ENCODE measurements around the gene DENND5A. TPM values are rescaled to one million over a fixed set of nuclear protein-coding genes. Genes with fewer than 3 reads are reported as not detected.
"Not testable (repeated sequence)": the region's sequence is repeated elsewhere in the genome, so short reads cannot be mapped to it uniquely, and the experiment has no call there.

DENND5A gene
- total RNA-seq, 2 donors from 2014 or later = 7.0 to 24.8 TPM

- intact Hi-C loops (cut with DNase I) = no loop called here
- no peak for DNase-seq
- no peaks in the 10 kb centered on the region for H3K36me3 ChIP-seq
These were observed 94.7 kb downstream of the DENND5A start for GRCh38 chr11:9170450-9170849.

DNA sequence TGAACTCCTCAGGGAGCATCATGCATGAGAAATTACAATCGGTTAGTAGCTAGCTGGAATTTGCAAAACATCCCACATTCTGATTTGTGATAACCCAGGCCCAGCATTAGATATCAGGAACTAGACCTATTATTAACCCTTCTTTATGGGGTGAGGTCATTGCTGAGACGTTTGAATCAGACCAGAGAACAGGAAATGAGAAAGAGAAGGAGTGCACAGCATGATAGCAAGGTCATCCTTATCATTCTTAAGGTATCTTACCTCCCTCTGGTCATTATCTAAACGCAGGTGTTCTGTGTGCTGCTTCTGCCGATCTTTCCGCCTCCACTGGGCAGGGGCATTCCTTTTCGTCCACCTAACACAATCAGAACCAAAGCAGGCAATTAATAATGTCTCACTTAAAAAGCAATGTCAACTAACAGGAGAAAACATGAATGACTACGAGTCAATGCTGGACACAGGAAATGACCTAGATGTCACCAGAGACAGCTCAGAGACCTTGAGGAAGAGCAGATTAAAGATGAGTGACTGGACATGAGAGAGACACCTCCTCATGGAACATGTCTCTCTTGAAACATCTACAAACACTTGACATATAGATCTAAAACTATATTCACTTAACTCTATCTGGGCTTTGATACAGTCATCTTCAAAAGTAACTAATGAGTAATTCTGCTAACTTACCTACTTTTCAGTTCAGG lies 95.4 kb downstream of the DENND5A start:
- Histone ChIP-seq H3K4me1 (no peaks in the 10 kb centered on the region), H3K9ac (ENCODE audit: low read depth in 2 of 2, low read length in 2 of 2) (no peak overlapping the region), H3K9me3 (no peaks in the 10 kb centered on the region), H3K36me3 (no peaks in the 10 kb centered on the region), H3K27me3 (no peaks in the 10 kb centered on the region), H3K27ac (no peak overlapping the region), H3K4me3 (no peak overlapping the region)
- no peak for DNase-seq
- intact Hi-C loops (cut with DNase I) = no loop called here
- TF ChIP-seq, protein P1, sequence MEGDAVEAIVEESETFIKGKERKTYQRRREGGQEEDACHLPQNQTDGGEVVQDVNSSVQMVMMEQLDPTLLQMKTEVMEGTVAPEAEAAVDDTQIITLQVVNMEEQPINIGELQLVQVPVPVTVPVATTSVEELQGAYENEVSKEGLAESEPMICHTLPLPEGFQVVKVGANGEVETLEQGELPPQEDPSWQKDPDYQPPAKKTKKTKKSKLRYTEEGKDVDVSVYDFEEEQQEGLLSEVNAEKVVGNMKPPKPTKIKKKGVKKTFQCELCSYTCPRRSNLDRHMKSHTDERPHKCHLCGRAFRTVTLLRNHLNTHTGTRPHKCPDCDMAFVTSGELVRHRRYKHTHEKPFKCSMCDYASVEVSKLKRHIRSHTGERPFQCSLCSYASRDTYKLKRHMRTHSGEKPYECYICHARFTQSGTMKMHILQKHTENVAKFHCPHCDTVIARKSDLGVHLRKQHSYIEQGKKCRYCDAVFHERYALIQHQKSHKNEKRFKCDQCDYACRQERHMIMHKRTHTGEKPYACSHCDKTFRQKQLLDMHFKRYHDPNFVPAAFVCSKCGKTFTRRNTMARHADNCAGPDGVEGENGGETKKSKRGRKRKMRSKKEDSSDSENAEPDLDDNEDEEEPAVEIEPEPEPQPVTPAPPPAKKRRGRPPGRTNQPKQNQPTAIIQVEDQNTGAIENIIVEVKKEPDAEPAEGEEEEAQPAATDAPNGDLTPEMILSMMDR (IDR thresholded peaks at IDR 0.05) = no peak

More at GRCh38 chr11:9170450-9170849, 94.7 kb downstream of the DENND5A start:
- TF ChIP-seq, protein P1 (IDR thresholded peaks at IDR 0.05) = no peak
- Histone ChIP-seq H3K4me1 (no peaks in the 10 kb centered on the region), H3K27me3 (no peaks in the 10 kb centered on the region), H3K9me3 (no peaks in the 10 kb centered on the region), H3K27ac (no peak overlapping the region), H3K4me3 (no peak overlapping the region), H3K9ac (ENCODE audit: low read depth in 2 of 2, low read length in 2 of 2) (no peak overlapping the region)

- intact Hi-C loops (cut with DNase I) = loop anchor here (5.0 kb wide), 1 partner anchor 345 kb away; no protein-coding TSS in a partner anchor
- H3K4me1 ChIP-seq; H3K9ac ChIP-seq (ENCODE audit: low read depth in 2 of 2, low read length in 2 of 2); H3K9me3 ChIP-seq; DNase-seq; H3K27ac ChIP-seq; H3K27me3 ChIP-seq; H3K36me3 ChIP-seq; H3K4me3 ChIP-seq: not testable (repeated sequence)
These were observed 103.2 kb downstream of the DENND5A start for GRCh38 chr11:9161991-9162390.

- no peaks in the 10 kb centered on the region for H3K4me1 ChIP-seq
- H3K4me3 ChIP-seq = no peak overlapping the region
- DNase-seq = no peak
- intact Hi-C loops (cut with DNase I) = loop anchor here (5.0 kb wide), 1 partner anchor 347 kb away; no protein-coding TSS in a partner anchor
- TF ChIP-seq, protein P1 (IDR thresholded peaks at IDR 0.05) = no peak
- H3K9ac ChIP-seq (ENCODE audit: low read depth in 2 of 2, low read length in 2 of 2) = no peak overlapping the region
- H3K9me3 ChIP-seq = no peaks in the 10 kb centered on the region
- no peak overlapping the region for H3K27ac ChIP-seq
- no peaks in the 10 kb centered on the region for H3K27me3 ChIP-seq
- no peaks in the 10 kb centered on the region for H3K36me3 ChIP-seq
These were observed 105.0 kb downstream of the DENND5A start for GRCh38 chr11:9160166-9160565.

DNA sequence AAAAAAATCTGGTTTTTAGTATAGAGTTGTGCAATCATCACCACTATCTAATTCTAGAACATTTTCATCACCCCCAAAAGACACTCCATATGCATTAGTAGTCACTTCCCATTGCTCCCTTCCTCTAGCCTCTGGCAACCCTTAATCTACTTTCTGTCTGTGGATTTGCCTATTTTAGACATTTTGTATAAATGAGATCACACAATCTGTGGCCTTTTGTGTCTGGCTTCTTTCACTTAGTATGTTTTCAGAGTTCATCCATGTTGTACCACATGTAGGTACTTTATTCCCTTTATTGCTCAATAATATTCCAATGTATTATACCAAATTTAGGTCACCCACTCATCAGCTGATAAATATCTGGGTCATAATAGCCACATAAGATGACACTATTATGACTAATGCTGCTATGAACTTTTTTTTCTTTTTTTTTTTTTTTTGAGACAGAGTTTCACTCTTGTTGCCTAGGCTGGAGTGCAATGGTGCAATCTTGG lies 106.2 kb downstream of the DENND5A start:
- no peak overlapping the region for H3K4me3 ChIP-seq
- no peaks in the 10 kb centered on the region for H3K36me3 ChIP-seq

More for the DNA sequence above, 106.2 kb downstream of the DENND5A start:
- Histone ChIP-seq H3K27ac (no peak overlapping the region), H3K27me3 (no peaks in the 10 kb centered on the region), H3K9ac (ENCODE audit: low read depth in 2 of 2, low read length in 2 of 2) (no peak overlapping the region), H3K9me3 (no peaks in the 10 kb centered on the region), H3K4me1 (no peaks in the 10 kb centered on the region)
- DNase-seq = no peak
- intact Hi-C loops (cut with DNase I) = no loop called here
- TF ChIP-seq, protein P1 (IDR thresholded peaks at IDR 0.05) = no peak
